ENCODE results near the gene MSI2. TPM values are rescaled to one million over a fixed set of nuclear protein-coding genes. Genes with fewer than 3 reads are reported as not detected.
A peak's percentile ranks its signal among the peaks of the same experiment; 100 is the strongest.

The MSI2 gene
- total RNA-seq, 1 donor from 2014 or later = 96.8 TPM

DNA sequence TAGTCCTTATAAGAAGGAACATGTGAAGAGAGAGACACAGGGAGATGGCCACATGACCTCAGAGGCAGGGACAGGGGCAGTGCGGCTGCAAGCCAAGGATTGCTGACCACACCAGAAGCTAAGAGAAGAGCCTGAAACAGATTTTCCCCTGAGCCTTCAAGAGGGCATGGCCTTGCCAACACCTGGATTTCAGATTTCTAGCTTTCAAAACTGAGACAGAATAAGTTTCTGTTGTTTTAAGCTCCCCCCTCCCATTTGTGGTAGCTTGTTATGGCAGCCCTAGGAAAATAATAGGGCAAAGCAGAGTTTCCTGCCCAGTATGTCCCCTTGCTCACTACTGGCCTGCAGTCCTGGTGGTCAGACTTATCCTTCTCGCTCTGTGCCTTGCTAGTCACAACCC is 284.3 kb downstream of the MSI2 start:
- ATAC-seq = no peak
- no peak for DNase-seq (ENCODE audit: missing footprints)
- intact Hi-C loops (cut with DNase I) = no loop called here

GRCh38 chr17:57541049-57541448 is 284.7 kb downstream of the MSI2 start:
- no peak for ATAC-seq
- intact Hi-C loops (cut with DNase I) = no loop called here
- no peak for DNase-seq (ENCODE audit: missing footprints)

- DNase-seq (ENCODE audit: missing footprints) (no peak), ATAC-seq (peak; percentile 92)
- intact Hi-C loops (cut with DNase I) = no loop called here
These were observed 285.4 kb downstream of the MSI2 start for GRCh38 chr17:57541472-57542394.

GRCh38 chr17:57542510-57542909 is 286.2 kb downstream of the MSI2 start:
- ATAC-seq = no peak

GRCh38 chr17:57543230-57543629 is 286.9 kb downstream of the MSI2 start:
- intact Hi-C loops (cut with DNase I) = no loop called here
- DNase-seq (ENCODE audit: missing footprints) = no peak
- no peak for ATAC-seq

More at GRCh38 chr17:57542510-57542909, 286.2 kb downstream of the MSI2 start:
- no peak for DNase-seq (ENCODE audit: missing footprints)
- intact Hi-C loops (cut with DNase I) = no loop called here

DNA sequence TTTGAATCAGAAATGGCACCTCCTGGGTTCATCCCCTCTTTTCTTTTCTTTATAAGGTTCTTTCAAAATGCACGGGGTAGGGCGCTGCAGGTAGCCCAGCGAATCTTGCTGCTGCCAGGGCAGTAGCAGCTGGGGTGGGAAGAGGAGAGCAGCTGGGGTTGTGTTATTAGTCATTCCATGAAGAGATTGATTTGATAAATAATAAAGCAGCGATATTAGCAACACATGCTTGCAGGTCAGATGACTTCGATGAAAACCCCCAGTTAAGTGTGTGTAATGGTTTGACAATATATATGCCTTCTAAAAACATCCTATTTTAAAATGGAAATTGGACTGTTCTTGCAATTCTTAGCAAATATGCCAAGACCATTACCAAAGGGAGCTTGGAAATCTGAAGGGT is 288.1 kb downstream of the MSI2 start:
- intact Hi-C loops (cut with DNase I) = no loop called here
- DNase-seq (ENCODE audit: missing footprints) = no peak
- ATAC-seq = no peak

DNA sequence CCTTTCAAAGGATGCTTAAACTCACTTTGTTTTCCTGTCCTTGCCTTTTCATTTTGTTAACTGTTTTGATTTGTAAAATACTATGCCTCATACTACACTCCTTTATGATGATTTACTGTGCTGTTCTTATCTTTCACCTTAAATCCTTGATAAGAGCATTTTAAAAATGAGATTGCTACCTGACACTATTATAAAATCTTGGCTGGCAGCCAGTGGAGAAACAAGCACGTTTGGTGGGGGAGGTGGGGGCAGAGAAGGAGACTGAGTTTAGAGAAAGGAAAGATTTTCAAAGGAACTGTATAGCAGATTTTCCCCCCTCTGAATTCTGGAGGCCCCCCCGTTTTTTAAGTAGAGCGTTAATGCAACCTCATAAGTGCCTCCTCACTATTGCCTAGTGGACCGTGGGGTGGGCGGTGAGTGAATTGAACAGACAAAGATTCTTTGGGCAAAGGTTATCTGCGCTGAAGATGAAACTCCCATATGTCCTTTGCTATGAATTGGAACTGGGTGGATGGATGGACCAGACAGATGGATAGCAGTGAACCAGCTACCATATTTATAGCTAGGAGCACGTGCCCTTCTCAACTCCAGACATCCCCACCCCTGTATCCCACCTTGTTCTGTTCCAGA is 288.6 kb downstream of the MSI2 start:
- intact Hi-C loops (cut with DNase I) = no loop called here
- no peak for ATAC-seq
- no peak for DNase-seq (ENCODE audit: missing footprints)

DNA sequence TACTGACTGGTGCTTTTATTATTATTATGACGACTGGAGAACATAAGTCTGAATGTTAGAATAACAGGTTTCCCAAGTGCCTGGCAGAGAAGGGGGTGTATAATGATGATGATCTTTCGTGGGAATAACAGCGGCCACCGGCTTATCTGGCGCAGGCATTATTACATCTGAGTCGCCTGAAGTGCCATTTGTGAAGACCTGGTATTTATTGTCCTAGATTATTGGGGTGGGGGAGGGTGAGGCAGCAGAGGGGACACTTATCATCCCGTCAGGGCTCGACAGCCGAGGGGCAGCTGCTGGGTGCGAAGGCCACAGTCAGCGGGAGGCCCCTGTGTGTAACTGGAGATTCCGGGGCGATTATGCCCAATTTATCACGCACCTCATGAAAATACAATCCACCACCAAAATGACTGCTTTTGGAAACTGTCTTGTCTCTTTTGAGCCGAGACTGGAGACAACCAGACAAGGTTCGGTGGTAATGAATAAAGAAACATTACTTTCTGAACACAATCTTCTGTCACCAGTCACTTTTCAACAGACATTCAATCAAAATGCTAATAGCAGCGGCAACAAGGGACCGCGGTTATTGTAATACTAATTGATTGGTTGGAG is 289.5 kb downstream of the MSI2 start:
- ATAC-seq (no peak), DNase-seq (ENCODE audit: missing footprints) (no peak)
- intact Hi-C loops (cut with DNase I) = no loop called here

GRCh38 chr17:57548421-57549410 is 292.4 kb downstream of the MSI2 start:
- intact Hi-C loops (cut with DNase I) = no loop called here
- DNase-seq (ENCODE audit: missing footprints) = peak; percentile 59
- ATAC-seq = no peak

DNA sequence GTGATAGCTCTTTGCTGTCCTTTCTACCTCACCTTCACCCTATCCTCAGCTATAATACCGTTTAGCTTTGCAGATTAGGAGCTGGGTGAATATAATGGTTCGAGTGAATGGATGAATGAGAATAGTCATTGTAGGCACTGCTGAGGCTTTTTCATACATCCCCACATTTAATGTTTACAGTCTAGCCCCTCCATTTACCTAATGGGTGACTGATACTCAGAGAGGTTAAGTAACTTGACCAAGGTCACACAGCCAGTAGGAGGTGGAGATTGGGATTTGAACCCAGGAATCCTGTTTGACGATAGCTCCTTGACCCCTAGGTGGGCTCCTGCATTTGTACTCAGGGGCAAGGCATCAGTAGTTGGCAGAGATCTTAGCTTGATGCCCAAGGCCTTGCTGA is 293.1 kb downstream of the MSI2 start:
- intact Hi-C loops (cut with DNase I) = no loop called here
- DNase-seq (ENCODE audit: missing footprints) = no peak
- no peak for ATAC-seq

GRCh38 chr17:57550016-57550415 is 293.7 kb downstream of the MSI2 start:
- ATAC-seq = no peak
- intact Hi-C loops (cut with DNase I) = no loop called here
- no peak for DNase-seq (ENCODE audit: missing footprints)

- intact Hi-C loops (cut with DNase I) = no loop called here
- no peak for ATAC-seq
These were observed 294.5 kb downstream of the MSI2 start for GRCh38 chr17:57550668-57551315.

DNA sequence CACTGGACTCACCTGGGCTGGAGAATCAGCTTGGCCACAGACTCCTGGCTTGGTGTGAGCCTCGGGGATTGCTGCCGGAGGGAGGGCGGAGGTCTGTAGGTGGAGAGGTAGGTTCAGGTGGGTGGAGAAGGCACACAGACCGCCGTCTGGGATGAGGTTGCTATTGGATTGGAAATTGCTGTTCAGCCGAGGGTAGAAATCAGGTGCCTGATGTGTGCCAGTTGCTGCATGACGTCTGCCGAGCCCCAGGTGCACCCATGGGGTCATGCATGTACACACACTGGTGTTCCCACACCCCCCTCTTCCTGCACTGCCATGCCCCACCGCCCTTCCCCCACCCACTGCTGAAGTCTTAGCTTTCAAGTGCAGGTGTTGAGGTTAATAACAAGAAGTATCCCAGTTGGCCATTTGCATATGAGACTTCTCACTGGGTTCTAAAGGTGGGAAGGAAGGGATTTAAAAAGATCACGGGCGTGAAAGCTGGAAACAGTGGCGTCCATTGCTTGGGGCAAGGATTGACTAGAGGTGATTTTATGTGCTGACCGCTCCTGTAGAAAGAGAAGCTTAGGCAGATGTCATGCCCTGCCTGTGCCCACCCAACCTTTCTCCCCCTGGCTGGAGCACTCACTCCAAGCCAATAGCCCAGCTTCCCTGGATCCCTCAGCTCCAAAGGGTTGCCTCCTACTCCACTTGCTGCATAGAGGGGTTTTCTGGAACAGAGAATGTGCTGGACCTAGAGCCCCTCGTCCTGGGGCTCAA is 295.2 kb downstream of the MSI2 start:
- ATAC-seq (no peak), DNase-seq (ENCODE audit: missing footprints) (peak; percentile 47)
- intact Hi-C loops (cut with DNase I) = no loop called here

More at GRCh38 chr17:57550668-57551315, 294.5 kb downstream of the MSI2 start:
- no peak for DNase-seq (ENCODE audit: missing footprints)

- intact Hi-C loops (cut with DNase I) = no loop called here
- ATAC-seq (peak; percentile 34), DNase-seq (ENCODE audit: missing footprints) (peak; percentile 62)
These were observed 295.8 kb downstream of the MSI2 start for GRCh38 chr17:57552114-57552624.

DNA sequence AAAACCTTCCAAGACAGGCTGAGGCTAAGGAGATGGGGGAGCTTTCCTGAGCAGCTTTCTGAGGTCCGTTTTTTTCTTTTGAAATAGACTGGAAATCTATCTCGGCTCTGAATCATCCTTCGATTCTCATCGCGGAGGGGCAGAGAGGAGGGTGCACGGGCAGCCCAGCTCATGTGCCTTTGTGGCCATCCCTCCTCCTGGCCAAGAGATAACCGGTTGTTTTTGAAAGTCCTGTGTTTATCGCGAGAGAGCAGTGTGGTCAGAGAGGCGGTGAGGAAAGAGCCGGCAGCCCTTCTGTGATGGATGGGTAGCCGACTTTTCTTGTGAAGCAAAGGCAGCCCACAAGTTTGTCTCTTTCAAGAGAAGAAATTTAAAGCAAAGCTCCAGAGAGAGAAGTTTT is 297.2 kb downstream of the MSI2 start:
- ATAC-seq (peak; percentile 41), DNase-seq (ENCODE audit: missing footprints) (no peak)
- intact Hi-C loops (cut with DNase I) = no loop called here

- intact Hi-C loops (cut with DNase I) = no loop called here
- DNase-seq (ENCODE audit: missing footprints) (peak; percentile 48), ATAC-seq (peak; percentile 16)
These were observed 297.9 kb downstream of the MSI2 start for GRCh38 chr17:57553991-57554825.

Data from Right ventricle myocardium inferior (tissue), 1 donor.